Measurements from ENCODE around the gene MUCL1.
A peak's percentile ranks its signal among the peaks of the same experiment; 100 is the strongest.

Gene MUCL1

DNA sequence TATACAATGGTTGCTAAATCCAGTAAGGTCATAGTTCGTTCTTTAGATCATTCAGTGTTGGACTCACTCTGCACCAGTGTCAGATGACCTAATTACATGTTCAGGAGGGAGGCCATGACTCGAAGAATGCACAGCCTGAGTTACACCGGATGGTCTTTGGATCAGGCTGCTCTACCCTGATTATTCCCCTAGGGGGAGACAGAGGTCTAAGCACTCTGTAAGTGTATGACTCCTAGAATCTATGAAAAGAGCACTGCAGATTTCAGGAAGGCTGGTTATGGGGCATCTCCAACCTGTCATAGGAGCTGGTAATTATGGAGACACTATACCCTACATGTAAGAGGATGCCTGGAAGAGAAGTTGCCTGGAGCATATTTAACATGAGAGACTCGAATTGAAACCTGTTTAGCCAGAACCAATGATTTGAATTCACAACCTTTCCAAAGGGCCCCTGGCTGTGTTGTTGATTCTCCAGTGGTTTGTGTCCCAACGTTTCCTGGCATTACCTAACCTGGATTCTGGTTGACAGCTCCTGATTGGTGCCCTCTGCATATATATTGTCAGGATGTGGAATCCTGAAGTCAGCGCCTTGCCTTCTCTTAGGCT, at the start of gene MUCL1:
TSS of gene MUCL1 (plus strand) at position 584 of the 606 bp plus-strand sequence. CDS start 67 bp downstream, outside the sequence.
- peak; percentile 18 for DNase-seq (ENCODE audit: low read depth)
- no peak within 1 kb of the TSS for H3K4me3 ChIP-seq (ENCODE audit: control insufficient read depth, low read depth, low read length)
- TF ChIP-seq, protein P1, sequence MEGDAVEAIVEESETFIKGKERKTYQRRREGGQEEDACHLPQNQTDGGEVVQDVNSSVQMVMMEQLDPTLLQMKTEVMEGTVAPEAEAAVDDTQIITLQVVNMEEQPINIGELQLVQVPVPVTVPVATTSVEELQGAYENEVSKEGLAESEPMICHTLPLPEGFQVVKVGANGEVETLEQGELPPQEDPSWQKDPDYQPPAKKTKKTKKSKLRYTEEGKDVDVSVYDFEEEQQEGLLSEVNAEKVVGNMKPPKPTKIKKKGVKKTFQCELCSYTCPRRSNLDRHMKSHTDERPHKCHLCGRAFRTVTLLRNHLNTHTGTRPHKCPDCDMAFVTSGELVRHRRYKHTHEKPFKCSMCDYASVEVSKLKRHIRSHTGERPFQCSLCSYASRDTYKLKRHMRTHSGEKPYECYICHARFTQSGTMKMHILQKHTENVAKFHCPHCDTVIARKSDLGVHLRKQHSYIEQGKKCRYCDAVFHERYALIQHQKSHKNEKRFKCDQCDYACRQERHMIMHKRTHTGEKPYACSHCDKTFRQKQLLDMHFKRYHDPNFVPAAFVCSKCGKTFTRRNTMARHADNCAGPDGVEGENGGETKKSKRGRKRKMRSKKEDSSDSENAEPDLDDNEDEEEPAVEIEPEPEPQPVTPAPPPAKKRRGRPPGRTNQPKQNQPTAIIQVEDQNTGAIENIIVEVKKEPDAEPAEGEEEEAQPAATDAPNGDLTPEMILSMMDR (IDR thresholded peaks at IDR 0.05; ENCODE audit: control insufficient read depth, insufficient read depth, low read depth, low read length, missing control alignments): peak; percentile 82

DNA sequence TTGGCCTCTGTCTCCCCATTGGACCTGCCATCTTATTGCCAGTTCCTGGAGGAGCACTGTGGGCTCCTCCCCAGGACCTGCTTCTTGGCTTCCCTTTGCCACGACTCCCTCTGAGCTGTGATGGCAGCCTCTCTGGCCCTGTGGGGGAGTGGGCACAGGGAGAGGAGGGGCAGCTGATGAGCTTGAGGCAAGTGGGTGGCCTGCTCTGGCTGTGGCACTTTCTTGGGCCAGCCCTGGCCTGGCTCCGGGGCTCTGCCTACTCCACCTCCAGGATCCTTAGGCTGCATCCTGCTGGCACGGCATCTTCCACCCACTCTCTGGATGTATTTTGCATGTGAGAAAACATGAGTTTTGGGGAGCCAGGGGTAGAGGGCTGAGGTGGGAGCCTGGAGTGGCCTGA, 32.6 kb upstream of the MUCL1 start:
- no peak for DNase-seq (ENCODE audit: low read depth)
- H3K4me3 ChIP-seq (ENCODE audit: control insufficient read depth, low read depth, low read length): no peak overlapping the region
- TF ChIP-seq, protein P1 (IDR thresholded peaks at IDR 0.05; ENCODE audit: control insufficient read depth, insufficient read depth, low read depth, low read length, missing control alignments): no peak

DNA sequence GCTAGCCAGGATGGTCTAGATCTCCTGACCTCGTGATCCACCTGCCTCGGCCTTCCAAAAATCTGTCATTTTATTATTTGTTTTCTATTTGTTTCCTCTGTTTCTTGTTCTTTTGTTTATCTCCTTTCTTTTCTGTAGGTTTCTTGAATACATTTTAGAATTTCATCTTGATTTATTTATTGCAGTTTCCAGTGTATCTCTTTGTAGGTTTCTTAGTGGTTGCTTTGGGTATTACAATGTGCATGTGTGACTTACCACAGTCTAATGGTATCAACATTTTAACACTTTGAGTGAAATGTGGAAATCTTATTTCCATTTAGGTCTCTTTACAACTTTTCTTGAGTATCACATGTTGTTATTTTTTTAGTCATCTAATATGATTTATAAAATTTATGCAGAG, 29.9 kb upstream of the MUCL1 start:
- TF ChIP-seq, protein P1 (IDR thresholded peaks at IDR 0.05; ENCODE audit: control insufficient read depth, insufficient read depth, low read depth, low read length, missing control alignments): no peak
- no peak for DNase-seq (ENCODE audit: low read depth)
- no peak overlapping the region for H3K4me3 ChIP-seq (ENCODE audit: control insufficient read depth, low read depth, low read length)

GRCh38 chr12:54829511-54829910, 24.8 kb upstream of the MUCL1 start:
- no peak for DNase-seq (ENCODE audit: low read depth)
- TF ChIP-seq, protein P1 (IDR thresholded peaks at IDR 0.05; ENCODE audit: control insufficient read depth, insufficient read depth, low read depth, low read length, missing control alignments): no peak
- no peak overlapping the region for H3K4me3 ChIP-seq (ENCODE audit: control insufficient read depth, low read depth, low read length)

GRCh38 chr12:54830199-54830598, 24.1 kb upstream of the MUCL1 start:
- no peak for DNase-seq (ENCODE audit: low read depth)
- no peak overlapping the region for H3K4me3 ChIP-seq (ENCODE audit: control insufficient read depth, low read depth, low read length)
- TF ChIP-seq, protein P1 (IDR thresholded peaks at IDR 0.05; ENCODE audit: control insufficient read depth, insufficient read depth, low read depth, low read length, missing control alignments): no peak

GRCh38 chr12:54831631-54832030, 22.7 kb upstream of the MUCL1 start:
- H3K4me3 ChIP-seq (ENCODE audit: control insufficient read depth, low read depth, low read length): no peak overlapping the region
- DNase-seq (ENCODE audit: low read depth): no peak
- TF ChIP-seq, protein P1 (IDR thresholded peaks at IDR 0.05; ENCODE audit: control insufficient read depth, insufficient read depth, low read depth, low read length, missing control alignments): no peak

Measured in AG09309 (cell line).